ENCODE measurements around the gene ANXA2R. TPM values are rescaled to one million over a fixed set of nuclear protein-coding genes. Genes with fewer than 3 reads are reported as not detected.

ANXA2R gene
- total and polyA plus RNA-seq, 9 of the 15 experiments (the other 6 are each of a cell fraction or from before 2014, with no cell fraction given) = 2.1 to 4.8 (median 3.4) TPM

- TF ChIP-seq ATF2 (CRISPR knock-in tag; IDR thresholded peaks at IDR 0.05) = no peak
- TF ChIP-seq CREBBP (IDR thresholded peaks at IDR 0.05; ENCODE audit: low read depth, low read length) = no peak
- TF ChIP-seq LCOR (CRISPR knock-in tag; IDR thresholded peaks at IDR 0.05) = 0 out of 2 replicates have a peak, but pooled peaks have one; percentile 29
- no peak for TF ChIP-seq SREBF1 (IDR thresholded peaks at IDR 0.05; ENCODE audit: borderline replicate concordance, low read depth, low read length)
- TF ChIP-seq E2F3 (CRISPR knock-in tag; IDR thresholded peaks at IDR 0.05) = peak; percentile 66; the same call in 1 of the 2 replicates
- TF ChIP-seq JUND (IDR thresholded peaks at IDR 0.05; ENCODE audit: borderline replicate concordance, low read depth, low read length) = peak; percentile 32; the same call in 1 of the 2 replicates
- no peak; the same call in 1 of the 3 replicates for TF ChIP-seq JUND (tag; IDR thresholded peaks at IDR 0.05; ENCODE audit: borderline replicate concordance, low read depth, low read length)
- TF ChIP-seq BRD4 (IDR thresholded peaks at IDR 0.05) = peak; percentile 58; the same call in 1 of the 2 replicates
- TF ChIP-seq NFIX (CRISPR knock-in tag; IDR thresholded peaks at IDR 0.05; ENCODE audit: low read depth) = no peak
- TF ChIP-seq FOXM1 (IDR thresholded peaks at IDR 0.05; ENCODE audit: low read depth) = no peak
- TF ChIP-seq FOXM1 (CRISPR knock-in tag; IDR thresholded peaks at IDR 0.05; ENCODE audit: low read depth) = 0 out of 2 replicates have a peak, but pooled peaks have one; percentile 33
- peak; percentile 16; the same call in 1 of the 2 replicates for TF ChIP-seq ZEB2 (IDR thresholded peaks at IDR 0.05)
- TF ChIP-seq PHB2 (IDR thresholded peaks at IDR 0.05; ENCODE audit: low read depth) = no peak
- TF ChIP-seq RFX5 (IDR thresholded peaks at IDR 0.05; ENCODE audit: low read depth, low read length) = no peak
- peak; percentile 56 for TF ChIP-seq HNRNPLL (IDR thresholded peaks at IDR 0.05; ENCODE audit: low read depth, low read length, poor library complexity, severe bottlenecking)
- no peak for TF ChIP-seq ZNF584 (CRISPR knock-in tag; IDR thresholded peaks at IDR 0.05; ENCODE audit: low read depth)
- TF ChIP-seq KLF1 (tag; IDR thresholded peaks at IDR 0.05) = no peak
- TF ChIP-seq ZNF407 (IDR thresholded peaks at IDR 0.05; ENCODE audit: low read depth) = peak; percentile 84
Observed at GRCh38 chr5:43039471-43040286, 440 bp downstream of the ANXA2R start (continued).

Data from K562 (cell line).